ENCODE results near the gene SIRPA. TPM values are rescaled to one million over a fixed set of nuclear protein-coding genes. Genes with fewer than 3 reads are reported as not detected.

Gene SIRPA
- total RNA-seq, 2 donors from 2014 or later = 5.1 to 6.3 TPM

GRCh38 chr20:1909097-1909496 is 13.9 kb downstream of the SIRPA start:
- Histone ChIP-seq H3K4me3 (ENCODE audit: low read length) (no peak overlapping the region), H3K36me3 (ENCODE audit: control insufficient read depth, insufficient read depth, low read length) (no peaks in the 10 kb centered on the region), H3K4me1 (ENCODE audit: control insufficient read depth, insufficient read depth, low read length) (no peaks in the 10 kb centered on the region), H3K27ac (ENCODE audit: low read depth, low read length) (no peak overlapping the region), H3K9ac (ENCODE audit: extremely low read depth, low read length, poor library complexity, severe bottlenecking) (no peak overlapping the region), H3K9me3 (ENCODE audit: control insufficient read depth, low read length) (no peaks in the 10 kb centered on the region), H3K27me3 (ENCODE audit: control insufficient read depth, insufficient read depth, low read length, poor library complexity, severe bottlenecking) (no peaks in the 10 kb centered on the region)
- Mint-ChIP-seq H3K9me3 (no peaks in the 10 kb centered on the region), H3K4me1 (no peaks in the 10 kb centered on the region), H3K4me3 (no peak overlapping the region), H3K27ac (no peak overlapping the region), H3K27me3 (ENCODE audit: insufficient read depth) (no peaks in the 10 kb centered on the region), H3K36me3 (ENCODE audit: low read depth) (no peaks in the 10 kb centered on the region)
- no peak for TF ChIP-seq CTCF (conservative IDR thresholded peaks at IDR 0.05)
- no peak for DNase-seq
- 87% methylated on average over 4 of the region's 4 CpGs; no CpG with 5 or more reads in 1 of the 2 experiments for WGBS, 2 experiments (ENCODE audit: insufficient coverage in 1 of 2, insufficient read length in 1 of 2)

GRCh38 chr20:1911536-1911935 is 16.3 kb downstream of the SIRPA start:
- no peaks in the 10 kb centered on the region for H3K36me3 ChIP-seq (ENCODE audit: control insufficient read depth, insufficient read depth, low read length)
- no peak overlapping the region for H3K27ac ChIP-seq (ENCODE audit: low read depth, low read length)
- no peak for DNase-seq
- H3K27me3 Mint-ChIP-seq (ENCODE audit: insufficient read depth) = no peaks in the 10 kb centered on the region
- no peaks in the 10 kb centered on the region for H3K4me1 Mint-ChIP-seq
- no peaks in the 10 kb centered on the region for H3K4me1 ChIP-seq (ENCODE audit: control insufficient read depth, insufficient read depth, low read length)
- H3K36me3 Mint-ChIP-seq (ENCODE audit: low read depth) = no peaks in the 10 kb centered on the region
- no peaks in the 10 kb centered on the region for H3K9me3 Mint-ChIP-seq
- no peak overlapping the region for H3K27ac Mint-ChIP-seq
- no peak for TF ChIP-seq CTCF (conservative IDR thresholded peaks at IDR 0.05)
- 89 to 91% methylated on average over 3 to 10 of the region's 10 CpGs for WGBS, 2 experiments (ENCODE audit: insufficient coverage in 1 of 2, insufficient read length in 1 of 2)
- H3K9ac ChIP-seq (ENCODE audit: extremely low read depth, low read length, poor library complexity, severe bottlenecking) = no peak overlapping the region
- no peak overlapping the region for H3K4me3 Mint-ChIP-seq
- no peaks in the 10 kb centered on the region for H3K27me3 ChIP-seq (ENCODE audit: control insufficient read depth, insufficient read depth, low read length, poor library complexity, severe bottlenecking)
- no peak overlapping the region for H3K4me3 ChIP-seq (ENCODE audit: low read length)
- no peaks in the 10 kb centered on the region for H3K9me3 ChIP-seq (ENCODE audit: control insufficient read depth, low read length)

DNA sequence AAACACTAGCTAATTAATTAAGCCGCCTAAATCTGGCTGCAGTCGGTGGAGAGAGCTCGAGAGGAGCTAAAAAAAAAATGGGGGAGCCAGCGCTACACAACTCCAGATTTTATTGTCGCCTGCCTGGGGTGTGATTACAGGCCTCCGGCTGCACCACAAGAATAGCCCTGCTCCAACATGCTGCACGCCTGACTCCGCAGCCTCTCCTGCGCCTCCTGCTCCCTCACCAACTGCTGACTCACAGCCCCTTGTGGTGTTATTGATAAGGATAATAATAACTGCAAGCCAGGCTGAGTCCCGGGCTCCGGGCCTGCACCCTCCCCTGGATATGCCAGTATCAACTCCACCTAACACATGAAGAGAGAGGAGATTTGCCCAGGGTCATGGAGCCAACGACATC is 16.8 kb downstream of the SIRPA start:
- Mint-ChIP-seq H3K27me3 (ENCODE audit: insufficient read depth) (no peaks in the 10 kb centered on the region), H3K36me3 (ENCODE audit: low read depth) (no peaks in the 10 kb centered on the region), H3K9me3 (no peaks in the 10 kb centered on the region), H3K4me3 (no peak overlapping the region), H3K4me1 (no peaks in the 10 kb centered on the region), H3K27ac (no peak overlapping the region)
- Histone ChIP-seq H3K4me3 (ENCODE audit: low read length) (no peak overlapping the region), H3K9me3 (ENCODE audit: control insufficient read depth, low read length) (no peaks in the 10 kb centered on the region), H3K36me3 (ENCODE audit: control insufficient read depth, insufficient read depth, low read length) (no peaks in the 10 kb centered on the region), H3K4me1 (ENCODE audit: control insufficient read depth, insufficient read depth, low read length) (no peaks in the 10 kb centered on the region), H3K27me3 (ENCODE audit: control insufficient read depth, insufficient read depth, low read length, poor library complexity, severe bottlenecking) (no peaks in the 10 kb centered on the region), H3K9ac (ENCODE audit: extremely low read depth, low read length, poor library complexity, severe bottlenecking) (no peak overlapping the region), H3K27ac (ENCODE audit: low read depth, low read length) (no peak overlapping the region)
- WGBS, 2 experiments (ENCODE audit: insufficient coverage in 1 of 2, insufficient read length in 1 of 2) = 89 to 93% methylated on average over 7 to 11 of the region's 12 CpGs
- DNase-seq = no peak
- TF ChIP-seq CTCF (conservative IDR thresholded peaks at IDR 0.05) = no peak

Measured in endodermal cell (in vitro differentiated cells).